ENCODE measurements around the gene CSRP2. TPM values are rescaled to one million over a fixed set of nuclear protein-coding genes. Genes with fewer than 3 reads are reported as not detected.

The CSRP2 gene
- total RNA-seq, 2 donors from 2014 or later, result 0.33 TPM; not detected in 1

GRCh38 chr12:76811976-76812375 is 66.8 kb downstream of the CSRP2 start:
- H3K36me3 Mint-ChIP-seq, result no peaks in the 10 kb centered on the region

DNA sequence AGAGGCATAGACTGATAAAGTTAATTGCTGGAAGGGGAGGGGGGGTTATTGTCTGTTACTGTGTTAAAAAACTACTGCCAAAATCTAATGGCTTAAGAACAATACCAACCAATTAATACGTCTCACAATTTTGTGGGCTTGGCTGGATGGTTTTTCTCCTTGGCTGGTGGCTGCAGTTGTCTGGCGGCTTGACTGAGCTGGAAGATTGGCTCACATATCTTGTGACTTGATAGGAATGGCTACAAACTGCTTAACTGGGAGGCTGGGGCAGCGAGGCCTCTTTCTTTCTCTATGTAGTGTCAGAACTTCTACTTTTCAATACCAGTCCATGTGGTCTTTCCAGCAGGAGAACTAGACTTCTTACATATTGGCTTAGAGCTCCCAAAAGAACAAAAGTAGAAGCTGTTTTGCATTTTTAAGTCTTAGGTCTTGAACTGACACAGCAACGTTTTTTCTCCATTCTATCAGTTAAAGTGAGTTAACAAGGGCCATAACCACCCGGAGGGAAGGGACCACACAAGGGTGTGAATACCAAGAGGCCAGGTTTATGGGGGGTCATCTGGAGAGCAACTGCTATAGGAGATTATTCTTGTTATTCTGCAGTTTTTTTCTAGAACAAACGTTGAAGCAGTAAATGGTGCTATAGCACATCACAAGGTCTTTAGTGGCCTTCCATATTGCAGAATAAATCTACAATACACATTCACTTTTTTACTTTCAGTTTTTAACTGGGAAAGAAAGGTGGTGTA is 68.0 kb downstream of the CSRP2 start:
- H3K27ac Mint-ChIP-seq, result no peak overlapping the region
- ATAC-seq (no peak), DNase-seq (ENCODE audit: low spot score) (no peak)
- no peaks in the 10 kb centered on the region for H3K27me3 Mint-ChIP-seq
- H3K4me3 Mint-ChIP-seq, result no peak overlapping the region
- H3K4me1 Mint-ChIP-seq (ENCODE audit: low read depth in 2 of 2), result peaks cover 0 to 8% of the 10 kb centered on the region in 2 donors
- no peaks in the 10 kb centered on the region for H3K36me3 Mint-ChIP-seq
- H3K9me3 Mint-ChIP-seq, result no peaks in the 10 kb centered on the region

More at GRCh38 chr12:76811976-76812375, 66.8 kb downstream of the CSRP2 start:
- H3K4me3 Mint-ChIP-seq, result no peak overlapping the region
- peaks cover 0 to 8% of the 10 kb centered on the region in 2 donors for H3K4me1 Mint-ChIP-seq (ENCODE audit: low read depth in 2 of 2)
- H3K9me3 Mint-ChIP-seq, result no peaks in the 10 kb centered on the region
- H3K27ac Mint-ChIP-seq, result peak overlapping the region in 1 of 2 donors; percentile 5
- ATAC-seq (no peak), DNase-seq (ENCODE audit: low spot score) (no peak)
- no peaks in the 10 kb centered on the region for H3K27me3 Mint-ChIP-seq

Other genes starting within 250 kb of the CSRP2 start
- gene ZDHHC17, start 114.9 kb downstream of the CSRP2 start, total RNA-seq, result 10 to 100 TPM; 39.9 to 49.7 TPM
- 10 to 100 TPM; 10.7 to 15.0 TPM for gene E2F7, start 186.6 kb upstream of the CSRP2 start, total RNA-seq